Measurements from ENCODE around the gene SUPT3H. TPM values are rescaled to one million over a fixed set of nuclear protein-coding genes. Genes with fewer than 3 reads are reported as not detected.

Gene SUPT3H
- polyA plus RNA-seq, 1 donor (not counting 4 experiments of a cell fraction or from before 2014, with no cell fraction given) = 7.6 TPM

- H3K27ac ChIP-seq (ENCODE audit: control insufficient read depth, insufficient read depth, low read length) = no peak overlapping the region
- no peak overlapping the region for H3K4me3 ChIP-seq (ENCODE audit: control insufficient read depth in 2 of 3, extremely low read depth in 1 of 3, insufficient read depth in 2 of 3, low read depth in 1 of 3, low read length in 3 of 3)
- no peaks in the 10 kb centered on the region for H3K79me2 ChIP-seq (ENCODE audit: control insufficient read depth, insufficient read depth, low read length)
- no peaks in the 10 kb centered on the region for H3K4me1 ChIP-seq (ENCODE audit: control insufficient read depth, extremely low read depth, insufficient read depth, low read length)
- DNase-seq (ENCODE audit: low read depth, low spot score) (no peak), FAIRE-seq (no peak)
- H3K4me2 ChIP-seq (ENCODE audit: control insufficient read depth, extremely low read depth, insufficient read depth, low read depth, low read length) = no peak overlapping the region
- no peaks in the 10 kb centered on the region for H3K9me1 ChIP-seq (ENCODE audit: control insufficient read depth, extremely low read depth, insufficient read depth, low read length)
- no peaks in the 10 kb centered on the region for H3K36me3 ChIP-seq (ENCODE audit: control insufficient read depth in 2 of 2, extremely low read depth in 1 of 2, insufficient read depth in 2 of 2, low read length in 2 of 2)
- H3K27me3 ChIP-seq (ENCODE audit: control insufficient read depth, extremely low read depth, insufficient read depth, low read length) = no peaks in the 10 kb centered on the region
- no peaks in the 10 kb centered on the region for H3K9me3 ChIP-seq (ENCODE audit: control insufficient read depth, low read depth, low read length)
- no peaks in the 10 kb centered on the region for H4K20me1 ChIP-seq (ENCODE audit: control insufficient read depth, extremely low read depth, insufficient read depth, low read length)
- dilution Hi-C loops (cut with MboI; ENCODE audit: extremely low pct_ligation_motif_present, low sequenced_read_pairs) = no loop called here
- H2AFZ ChIP-seq (ENCODE audit: control insufficient read depth, low read length) = no peak overlapping the region
- no peak overlapping the region for H3K9ac ChIP-seq (ENCODE audit: control insufficient read depth, extremely low read depth, insufficient read depth, low read length)
- TF ChIP-seq CTCF (optimal IDR thresholded peaks at IDR 0.05 in 1 of 3, IDR thresholded peaks at IDR 0.05 in 1 of 3, conservative IDR thresholded peaks at IDR 0.05 in 1 of 3; ENCODE audit: extremely low read depth in 1 of 3, insufficient read depth in 2 of 3, low read length in 3 of 3) (no peak), EZH2 (IDR thresholded peaks at IDR 0.05; ENCODE audit: low read length) (no peak)
Measured at GRCh38 chr6:44949596-44950201, 428.0 kb downstream of the SUPT3H start.

GRCh38 chr6:44943541-44943940 is 434.2 kb downstream of the SUPT3H start:
- no peaks in the 10 kb centered on the region for H3K36me3 ChIP-seq (ENCODE audit: control insufficient read depth in 2 of 2, extremely low read depth in 1 of 2, insufficient read depth in 2 of 2, low read length in 2 of 2)
- TF ChIP-seq CTCF (optimal IDR thresholded peaks at IDR 0.05 in 1 of 3, IDR thresholded peaks at IDR 0.05 in 1 of 3, conservative IDR thresholded peaks at IDR 0.05 in 1 of 3; ENCODE audit: extremely low read depth in 1 of 3, insufficient read depth in 2 of 3, low read length in 3 of 3) (no peak), EZH2 (IDR thresholded peaks at IDR 0.05; ENCODE audit: low read length) (no peak)
- FAIRE-seq (no peak), DNase-seq (ENCODE audit: low read depth, low spot score) (no peak)
- H2AFZ ChIP-seq (ENCODE audit: control insufficient read depth, low read length) = no peak overlapping the region
- H3K4me1 ChIP-seq (ENCODE audit: control insufficient read depth, extremely low read depth, insufficient read depth, low read length) = no peaks in the 10 kb centered on the region
- dilution Hi-C loops (cut with MboI; ENCODE audit: extremely low pct_ligation_motif_present, low sequenced_read_pairs) = no loop called here
- no peak overlapping the region for H3K4me2 ChIP-seq (ENCODE audit: control insufficient read depth, extremely low read depth, insufficient read depth, low read depth, low read length)
- no peak overlapping the region for H3K4me3 ChIP-seq (ENCODE audit: control insufficient read depth in 2 of 3, extremely low read depth in 1 of 3, insufficient read depth in 2 of 3, low read depth in 1 of 3, low read length in 3 of 3)
- no peaks in the 10 kb centered on the region for H4K20me1 ChIP-seq (ENCODE audit: control insufficient read depth, extremely low read depth, insufficient read depth, low read length)
- no peaks in the 10 kb centered on the region for H3K9me1 ChIP-seq (ENCODE audit: control insufficient read depth, extremely low read depth, insufficient read depth, low read length)
- H3K79me2 ChIP-seq (ENCODE audit: control insufficient read depth, insufficient read depth, low read length) = no peaks in the 10 kb centered on the region
- H3K9ac ChIP-seq (ENCODE audit: control insufficient read depth, extremely low read depth, insufficient read depth, low read length) = no peak overlapping the region
- H3K9me3 ChIP-seq (ENCODE audit: control insufficient read depth, low read depth, low read length) = no peaks in the 10 kb centered on the region
- H3K27ac ChIP-seq (ENCODE audit: control insufficient read depth, insufficient read depth, low read length) = no peak overlapping the region
- H3K27me3 ChIP-seq (ENCODE audit: control insufficient read depth, extremely low read depth, insufficient read depth, low read length) = no peaks in the 10 kb centered on the region
